Loucy (cell line): Measurements from ENCODE around the gene LHCGR.

Source experiments
- EZH2phosphoT487 ChIP-seq: fragments of 200-600 bp; IDR thresholded peaks from 2 replicates; pipeline ENCODE4 v1.6.1; 2018; ENCODE audit warnings: antibody characterized with exemption, mild to moderate bottlenecking, moderate library complexity, borderline replicate concordance
- TF ChIP-seq, protein P1 (sequence below): fragments of 200-600 bp; sonication (generic); conservative IDR thresholded peaks from 2 replicates; pipeline ENCODE4 v1.5.1; 2014; ENCODE audit warnings: mild to moderate bottlenecking, antibody characterized with exemption, low read length

DNA sequence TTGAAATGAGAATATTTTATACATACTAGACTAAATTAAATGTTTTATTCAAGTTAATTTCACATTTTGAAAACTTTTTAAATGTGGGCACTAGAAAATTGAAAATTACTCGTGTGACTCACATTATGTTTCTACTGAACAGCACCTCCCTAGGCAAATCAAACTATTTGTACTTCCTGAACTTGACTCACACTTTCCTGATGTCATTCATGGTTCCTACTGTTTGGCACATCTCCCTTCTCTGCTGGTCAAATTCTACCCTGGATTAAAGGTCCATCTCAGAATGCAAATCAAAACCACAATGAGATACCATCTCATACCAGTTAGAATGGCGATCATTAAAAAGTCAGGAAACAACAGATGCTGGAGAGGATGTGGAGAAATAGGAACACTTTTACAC lies 16.7 kb downstream of the LHCGR start:
- TF ChIP-seq, protein P1, sequence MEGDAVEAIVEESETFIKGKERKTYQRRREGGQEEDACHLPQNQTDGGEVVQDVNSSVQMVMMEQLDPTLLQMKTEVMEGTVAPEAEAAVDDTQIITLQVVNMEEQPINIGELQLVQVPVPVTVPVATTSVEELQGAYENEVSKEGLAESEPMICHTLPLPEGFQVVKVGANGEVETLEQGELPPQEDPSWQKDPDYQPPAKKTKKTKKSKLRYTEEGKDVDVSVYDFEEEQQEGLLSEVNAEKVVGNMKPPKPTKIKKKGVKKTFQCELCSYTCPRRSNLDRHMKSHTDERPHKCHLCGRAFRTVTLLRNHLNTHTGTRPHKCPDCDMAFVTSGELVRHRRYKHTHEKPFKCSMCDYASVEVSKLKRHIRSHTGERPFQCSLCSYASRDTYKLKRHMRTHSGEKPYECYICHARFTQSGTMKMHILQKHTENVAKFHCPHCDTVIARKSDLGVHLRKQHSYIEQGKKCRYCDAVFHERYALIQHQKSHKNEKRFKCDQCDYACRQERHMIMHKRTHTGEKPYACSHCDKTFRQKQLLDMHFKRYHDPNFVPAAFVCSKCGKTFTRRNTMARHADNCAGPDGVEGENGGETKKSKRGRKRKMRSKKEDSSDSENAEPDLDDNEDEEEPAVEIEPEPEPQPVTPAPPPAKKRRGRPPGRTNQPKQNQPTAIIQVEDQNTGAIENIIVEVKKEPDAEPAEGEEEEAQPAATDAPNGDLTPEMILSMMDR = no peak
- TF ChIP-seq EZH2phosphoT487 = no peak
